Adrenal gland (tissue), 5 donors: ENCODE measurements around the gene CEP85.

Experiments used
- CTCF ChIP-seq, 6 experiments: fragments of 450-650 bp in 4 of 6; fragments of 200-600 bp in 2 of 6; sonication (generic) in 1 of 6; IDR thresholded peaks; 1 replicate in 5 of 6; 2 replicates in 1 of 6; pipeline versions ENCODE4 v1.5.1 to v1.8.0; 2016 to 2021; ENCODE audit warnings: antibody characterized with exemption in 6 of 6, mild to moderate bottlenecking in 2 of 6, moderate library complexity in 1 of 6
- POLR2A ChIP-seq, 2 donors: fragments of 450-650 bp; IDR thresholded peaks; one replicate each; pipeline ENCODE4 v1.6.1; 2017; ENCODE audit warnings: antibody characterized with exemption in 2 of 2, mild to moderate bottlenecking in 2 of 2, moderate library complexity in 1 of 2
- donor health status: DM: no; HTN: no; CAD: no.

DNA sequence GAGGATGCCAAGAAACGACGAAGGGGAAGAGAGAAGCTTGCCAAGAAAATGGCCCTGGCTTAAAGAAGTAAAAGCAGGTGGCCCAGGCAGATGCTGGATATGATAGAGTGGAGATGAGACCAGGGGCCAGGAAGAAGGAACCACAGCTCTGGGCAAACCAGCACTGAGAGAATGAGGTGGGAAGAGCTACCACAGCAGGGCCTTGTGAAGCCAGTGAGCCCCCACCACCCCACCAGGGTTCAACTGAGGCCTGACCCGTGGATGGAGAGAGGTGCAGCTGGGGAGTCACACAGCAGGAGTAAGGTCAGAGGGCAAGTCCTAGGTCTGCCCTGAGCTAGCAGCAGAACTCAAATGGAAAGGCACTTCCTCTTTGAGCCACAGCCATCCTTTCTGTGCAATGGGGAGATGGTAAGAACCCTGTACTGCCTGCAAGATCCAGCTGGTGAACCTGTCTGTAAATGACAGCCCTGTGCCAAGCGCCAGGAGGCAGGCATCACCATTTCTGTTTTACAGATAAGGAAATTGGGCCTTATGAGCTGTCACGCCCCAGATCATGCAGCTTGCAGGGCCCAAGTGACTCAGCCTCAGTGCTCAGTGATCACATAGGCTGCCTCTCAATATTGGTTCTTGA, 54.4 kb downstream of the CEP85 start:
- no peak for TF ChIP-seq POLR2A (IDR thresholded peaks at IDR 0.05)
- no peak for TF ChIP-seq CTCF (IDR thresholded peaks at IDR 0.05)
